HG03066 (cell line): ENCODE data around the gene GFPT2.

ENCODE experiments used
- ATAC-seq: cut with Tn5 transposase; IDR thresholded peaks from one replicate; pipeline ENCODE4 v1.9.1; 2021; ENCODE audit warnings: low read depth; ENCODE audit not compliant: unreplicated experiment

The GFPT2 gene

GRCh38 chr5:180353980-180354452, 880 bp upstream of the GFPT2 start:
- no peak for ATAC-seq

GRCh38 chr5:180352116-180353047, 754 bp downstream of the GFPT2 start:
- no peak for ATAC-seq

- ATAC-seq: no peak
These were observed 2.2 kb downstream of the GFPT2 start for GRCh38 chr5:180350711-180351465.

GRCh38 chr5:180350296-180350695, 2.8 kb downstream of the GFPT2 start:
- ATAC-seq: no peak

GRCh38 chr5:180349391-180349790, 3.7 kb downstream of the GFPT2 start:
- no peak for ATAC-seq

- no peak for ATAC-seq
These were observed 4.8 kb downstream of the GFPT2 start for GRCh38 chr5:180348336-180348735.

- ATAC-seq: no peak
These were observed 5.4 kb downstream of the GFPT2 start for GRCh38 chr5:180347702-180348101.

GRCh38 chr5:180346358-180346757, 6.8 kb downstream of the GFPT2 start:
- ATAC-seq: no peak

- no peak for ATAC-seq
These were observed 7.4 kb downstream of the GFPT2 start for GRCh38 chr5:180345781-180346180.

GRCh38 chr5:180345186-180345585, 8.0 kb downstream of the GFPT2 start:
- no peak for ATAC-seq

- ATAC-seq: no peak
These were observed 8.5 kb downstream of the GFPT2 start for GRCh38 chr5:180344696-180344999.

- no peak for ATAC-seq
These were observed 9.1 kb downstream of the GFPT2 start for GRCh38 chr5:180343831-180344695.

GRCh38 chr5:180343110-180343830, 9.9 kb downstream of the GFPT2 start:
- ATAC-seq: no peak

- no peak for ATAC-seq
These were observed 11.5 kb downstream of the GFPT2 start for GRCh38 chr5:180341595-180341994.

GRCh38 chr5:180340856-180341255, 12.3 kb downstream of the GFPT2 start:
- ATAC-seq: no peak

GRCh38 chr5:180339583-180340183, 13.5 kb downstream of the GFPT2 start:
- ATAC-seq: no peak

- ATAC-seq: no peak
These were observed 15.0 kb downstream of the GFPT2 start for GRCh38 chr5:180338001-180338707.

GRCh38 chr5:180336234-180337020, 16.7 kb downstream of the GFPT2 start:
- no peak for ATAC-seq
